GM19455 (cell line): ENCODE results near the gene TBC1D9.

Experiments used
- ATAC-seq: cut with Tn5 transposase; IDR thresholded peaks from one replicate; pipeline ENCODE4 v1.9.1; 2021; ENCODE audit not compliant: unreplicated experiment

TBC1D9 gene

DNA sequence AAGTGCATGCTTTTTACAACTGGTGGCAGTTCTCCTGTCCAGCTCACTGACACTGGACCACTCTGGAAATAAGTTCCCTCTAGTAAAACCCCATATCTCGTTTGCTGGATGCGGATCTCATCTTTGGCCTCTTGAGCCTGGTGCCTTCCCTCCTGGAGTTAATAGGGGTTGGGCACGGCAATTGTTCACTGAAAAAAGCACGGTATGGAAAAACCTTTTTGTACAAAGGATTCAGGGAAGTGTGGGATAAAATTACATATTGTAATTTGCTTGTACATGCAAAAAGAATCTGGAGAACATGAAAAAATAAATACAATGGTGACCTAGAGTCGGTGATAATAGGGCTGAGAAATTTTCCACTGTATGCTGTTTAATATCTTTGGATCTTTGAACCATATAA is 30.6 kb downstream of the TBC1D9 start:
- no peak for ATAC-seq

DNA sequence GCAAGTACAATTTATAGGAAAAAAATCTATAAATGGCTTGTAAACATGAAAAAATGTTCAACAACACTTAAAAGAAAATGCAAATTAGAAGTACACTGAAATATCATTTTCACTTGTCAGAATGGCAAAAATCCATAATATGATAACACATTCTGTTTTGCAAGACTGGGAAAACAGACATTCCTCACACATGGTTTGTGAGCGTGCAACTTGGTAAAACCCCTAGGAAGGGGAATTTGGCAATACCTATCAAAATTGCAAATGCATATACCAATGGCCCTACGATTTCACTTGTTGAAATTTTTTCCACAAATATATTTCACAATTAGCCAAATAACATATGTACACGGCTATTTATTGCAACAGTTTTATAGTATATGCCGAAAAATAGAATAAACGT is 31.4 kb downstream of the TBC1D9 start:
- no peak for ATAC-seq

DNA sequence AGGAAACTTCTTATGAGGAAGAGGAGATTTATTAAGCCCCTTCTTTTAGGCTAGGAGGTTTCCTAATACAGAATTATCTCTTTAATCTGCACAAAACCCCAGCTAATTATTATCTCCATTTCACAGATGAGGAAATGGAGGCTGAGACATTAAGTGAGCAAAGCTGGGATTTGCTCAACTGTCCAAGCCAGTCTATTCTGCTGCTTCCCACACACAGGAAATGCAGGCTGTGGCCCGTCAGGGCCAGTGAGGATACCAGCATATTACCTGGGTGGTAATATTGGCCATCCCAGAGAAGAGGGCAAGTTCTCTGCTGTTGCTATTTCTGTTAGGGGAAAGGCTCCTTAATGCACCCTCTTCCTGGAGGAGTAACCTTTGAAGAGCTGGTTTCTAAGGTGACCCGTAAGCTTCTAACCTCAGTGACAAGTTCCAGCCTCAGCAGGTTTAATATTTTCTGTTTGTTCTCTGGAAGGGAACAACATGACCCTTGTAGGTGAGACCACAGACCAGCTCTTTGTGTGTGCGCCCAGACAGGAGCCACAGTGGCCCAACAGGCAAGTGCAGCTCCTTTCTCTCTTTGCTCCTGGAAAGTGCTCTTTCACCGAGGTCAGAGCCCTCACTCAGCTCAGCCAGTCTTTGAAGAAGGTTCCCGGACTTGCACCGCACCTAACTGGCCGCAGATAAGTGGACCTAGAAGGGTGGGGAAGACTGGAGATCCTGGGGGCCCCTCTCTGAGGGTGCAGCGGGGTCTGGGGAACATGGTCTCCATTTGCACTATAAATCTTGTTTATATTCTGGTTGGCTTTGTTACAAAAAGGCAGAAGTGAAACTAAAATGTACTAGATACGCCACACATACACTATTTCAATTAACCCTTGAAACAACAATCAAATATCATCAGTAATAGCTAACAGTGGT is 35.5 kb downstream of the TBC1D9 start:
- peak; percentile 60 for ATAC-seq

DNA sequence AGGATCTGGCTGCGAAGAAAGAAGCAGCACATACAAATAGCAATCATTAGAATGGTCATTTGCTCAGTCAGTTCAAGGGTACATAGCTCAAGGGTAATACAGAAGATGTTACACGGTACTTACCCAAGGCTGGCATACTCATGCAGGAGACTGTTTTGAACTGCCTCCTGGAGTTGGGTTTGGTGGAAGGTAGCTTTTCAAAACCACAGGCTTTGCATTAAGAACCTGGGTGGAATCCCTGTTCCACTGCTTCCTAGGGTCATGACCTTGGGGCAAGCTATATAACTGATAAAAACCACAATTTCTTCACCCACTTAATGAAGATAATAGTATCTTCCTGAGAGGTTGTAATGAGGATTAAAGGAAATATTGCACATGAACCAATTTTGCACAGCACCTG is 36.5 kb downstream of the TBC1D9 start:
- no peak for ATAC-seq

DNA sequence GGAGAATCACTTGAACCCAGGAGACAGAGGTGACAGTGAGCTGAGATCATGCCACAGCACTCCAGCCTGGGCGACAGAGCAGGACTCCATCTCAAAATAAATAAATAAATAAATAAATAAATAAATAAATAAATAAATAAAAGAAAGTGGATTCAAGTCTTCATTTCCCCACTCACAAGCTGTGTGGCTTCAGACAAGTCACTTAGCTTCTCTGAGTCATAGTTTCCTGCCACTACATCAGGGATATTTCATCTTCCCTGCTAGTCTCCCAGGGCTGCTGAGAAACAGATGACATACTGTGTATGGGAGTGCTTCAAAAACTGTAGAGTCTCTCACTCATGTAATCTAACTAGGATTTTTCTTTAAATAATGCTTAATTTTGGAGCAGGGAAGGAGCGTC is 37.2 kb downstream of the TBC1D9 start:
- no peak for ATAC-seq

DNA sequence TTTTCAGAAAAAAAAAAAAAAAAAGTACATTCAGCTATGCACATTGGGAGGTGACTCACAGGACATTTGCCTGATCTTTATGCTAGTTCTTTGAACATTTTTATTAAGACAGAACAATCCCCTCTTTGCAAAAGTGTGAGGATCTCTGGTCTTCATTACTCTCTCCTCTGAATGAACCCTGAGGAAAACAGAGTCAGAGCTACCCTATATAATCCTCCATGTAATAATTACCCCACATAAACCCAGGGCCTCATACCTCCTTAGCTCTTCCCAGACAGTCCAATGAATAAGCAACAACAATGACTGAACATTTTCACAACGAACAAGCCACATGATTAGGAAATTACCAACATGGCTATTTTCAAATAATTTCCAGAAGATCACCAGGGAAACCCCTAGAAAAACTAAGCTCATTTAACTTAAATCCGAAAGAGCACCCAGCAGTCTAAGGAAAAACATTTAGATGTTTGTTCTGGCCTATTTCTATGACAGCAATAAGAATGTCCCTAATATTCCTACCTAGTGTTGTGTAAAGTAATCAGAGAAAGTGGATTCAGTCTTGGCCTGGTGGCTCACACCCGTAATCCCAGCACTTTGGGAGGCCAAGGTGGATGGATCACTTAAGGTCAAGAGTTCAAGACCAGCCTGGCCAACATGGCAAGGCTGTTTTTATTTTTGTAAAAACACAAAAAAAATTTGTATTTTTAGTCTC is 37.8 kb downstream of the TBC1D9 start:
- ATAC-seq, result no peak

DNA sequence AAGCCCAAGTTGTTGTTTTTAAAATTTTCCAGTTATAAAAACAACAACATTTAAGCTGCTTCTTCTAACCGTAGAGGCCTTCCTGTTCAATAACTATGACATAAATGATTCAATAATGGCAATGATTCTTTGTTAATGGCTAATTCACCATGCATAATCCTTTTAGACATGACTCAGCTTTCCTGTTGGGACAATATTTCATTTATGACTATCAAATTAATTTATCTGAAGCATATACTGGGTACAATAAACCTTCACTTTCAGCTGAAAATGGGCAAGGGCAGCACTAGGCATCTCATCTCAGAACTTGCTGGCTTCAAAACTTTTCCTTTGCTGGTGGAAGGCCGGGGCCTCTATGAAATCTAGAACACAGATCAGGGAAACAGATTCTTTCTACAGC is 38.9 kb downstream of the TBC1D9 start:
- no peak for ATAC-seq

DNA sequence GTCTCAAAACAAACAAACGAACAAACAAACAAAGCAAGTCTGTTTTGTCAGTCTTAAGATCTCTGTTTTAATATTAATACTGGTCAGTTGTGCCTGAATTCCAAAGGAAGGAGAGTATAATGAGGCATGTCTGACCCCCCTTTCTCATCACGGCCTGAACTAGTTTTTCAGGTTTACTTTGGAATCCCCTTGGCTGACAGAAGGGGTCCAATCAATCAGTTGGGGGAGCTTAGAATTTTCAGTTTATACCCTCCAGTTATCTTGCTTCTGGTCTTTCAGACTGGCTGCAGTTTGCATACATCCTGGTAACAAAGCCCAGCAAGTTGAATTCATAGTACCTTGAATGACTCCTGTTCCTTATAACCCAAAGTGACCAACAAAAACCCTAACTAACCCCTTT is 41.1 kb downstream of the TBC1D9 start:
- ATAC-seq, result no peak

DNA sequence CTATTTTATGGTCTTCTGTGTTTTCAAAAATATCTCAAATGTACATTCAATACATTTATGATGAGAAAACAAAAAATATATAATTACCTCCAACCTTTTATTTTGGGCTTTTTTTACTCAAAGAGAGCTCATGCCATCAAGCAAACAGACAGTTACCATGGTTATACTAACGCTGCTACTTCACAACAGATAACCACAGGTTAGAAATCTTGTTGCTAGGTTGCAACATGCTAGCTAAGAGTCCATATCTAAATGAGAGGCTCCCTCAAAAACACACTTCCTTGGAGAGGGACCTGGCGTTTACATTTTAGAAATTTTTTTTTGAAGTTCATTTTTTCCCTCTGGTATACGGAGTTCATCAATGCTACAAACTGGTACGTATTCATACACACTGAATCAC is 44.3 kb downstream of the TBC1D9 start:
- ATAC-seq, result no peak

DNA sequence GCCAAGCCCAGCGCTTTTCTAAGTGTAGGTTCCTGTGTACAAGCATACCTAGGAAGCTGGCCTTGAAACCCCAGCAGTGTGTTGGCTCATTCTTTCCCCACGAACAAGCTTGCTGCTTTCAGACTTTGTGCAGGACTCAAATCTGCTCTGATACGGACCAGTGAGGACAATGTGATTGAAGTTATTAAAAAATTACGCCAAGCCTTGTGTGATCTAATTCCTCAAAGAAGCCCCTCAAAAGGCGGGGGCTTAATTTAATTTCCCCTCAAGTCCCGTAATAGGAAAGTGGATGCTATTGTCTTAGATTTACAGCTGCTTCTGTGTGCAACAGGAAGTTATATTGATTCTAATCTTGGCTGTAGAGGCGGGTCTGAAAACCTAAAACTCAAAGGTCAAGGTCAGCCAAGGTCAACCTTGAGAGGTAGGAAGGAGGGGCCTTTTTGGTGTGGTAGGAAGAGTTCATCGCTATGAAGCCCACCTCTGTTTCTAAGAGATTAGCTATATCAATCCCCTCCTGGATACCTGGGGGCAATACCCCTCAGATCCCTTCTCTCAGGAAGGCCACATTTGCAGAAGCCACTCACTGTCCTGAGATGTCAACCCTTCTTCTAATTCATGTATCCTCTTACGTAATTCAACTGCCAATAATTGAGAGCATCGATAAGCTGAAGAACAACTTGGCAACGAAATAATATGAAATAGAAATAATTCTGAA is 45.1 kb downstream of the TBC1D9 start:
- no peak for ATAC-seq

DNA sequence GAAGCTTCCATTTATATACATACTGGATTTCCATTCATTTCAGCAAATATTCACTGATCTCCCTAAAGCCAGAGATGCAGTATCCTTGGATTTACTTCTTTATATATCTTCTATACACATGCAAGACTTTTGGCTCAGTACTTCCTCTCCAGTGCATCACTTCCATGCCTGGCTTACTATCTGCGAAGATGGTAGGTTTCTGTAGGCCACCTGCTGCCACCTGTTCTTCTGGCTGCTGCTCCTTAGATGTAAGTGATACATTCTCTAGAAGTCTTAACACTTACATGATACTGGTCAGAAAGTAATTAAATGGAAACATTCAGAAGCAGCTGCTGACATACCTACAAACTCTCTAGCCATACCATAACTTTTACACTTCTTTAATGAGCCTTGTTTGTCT is 48.9 kb downstream of the TBC1D9 start:
- ATAC-seq, result no peak

DNA sequence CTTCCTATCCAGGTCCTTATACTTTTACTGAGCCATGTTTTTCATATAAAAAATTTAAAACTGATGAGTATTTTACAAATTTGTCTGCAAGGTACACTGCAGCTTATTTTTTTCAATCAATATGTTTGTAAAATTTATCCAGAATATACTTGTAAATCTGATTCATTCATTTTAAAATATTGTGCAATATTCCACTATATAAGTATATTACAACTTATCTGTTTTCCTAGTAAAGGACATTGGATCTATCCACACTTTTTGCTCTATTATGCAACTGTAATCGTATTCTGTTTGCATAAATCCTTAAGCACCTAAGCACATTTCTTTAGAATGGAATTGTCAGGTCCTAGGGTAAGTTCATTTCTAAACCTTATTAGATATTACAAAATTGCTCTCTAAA is 49.5 kb downstream of the TBC1D9 start:
- no peak for ATAC-seq

DNA sequence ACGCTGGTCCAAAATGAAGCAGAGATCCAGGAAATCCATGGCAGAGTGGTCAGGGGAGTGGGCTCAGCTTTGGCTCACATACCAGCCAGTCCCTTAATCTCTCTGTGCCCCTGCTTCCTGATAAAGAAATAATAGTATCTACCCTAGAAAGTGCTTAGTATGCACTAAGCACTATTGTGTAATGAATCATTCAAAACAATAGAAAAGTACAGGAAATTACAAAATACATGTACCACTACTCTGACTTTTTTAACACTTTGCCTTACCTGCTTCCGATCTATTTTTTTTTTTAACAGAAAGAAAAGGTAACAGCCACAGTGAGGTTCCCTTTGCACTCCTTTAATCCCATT is 49.9 kb downstream of the TBC1D9 start:
- ATAC-seq, result no peak

DNA sequence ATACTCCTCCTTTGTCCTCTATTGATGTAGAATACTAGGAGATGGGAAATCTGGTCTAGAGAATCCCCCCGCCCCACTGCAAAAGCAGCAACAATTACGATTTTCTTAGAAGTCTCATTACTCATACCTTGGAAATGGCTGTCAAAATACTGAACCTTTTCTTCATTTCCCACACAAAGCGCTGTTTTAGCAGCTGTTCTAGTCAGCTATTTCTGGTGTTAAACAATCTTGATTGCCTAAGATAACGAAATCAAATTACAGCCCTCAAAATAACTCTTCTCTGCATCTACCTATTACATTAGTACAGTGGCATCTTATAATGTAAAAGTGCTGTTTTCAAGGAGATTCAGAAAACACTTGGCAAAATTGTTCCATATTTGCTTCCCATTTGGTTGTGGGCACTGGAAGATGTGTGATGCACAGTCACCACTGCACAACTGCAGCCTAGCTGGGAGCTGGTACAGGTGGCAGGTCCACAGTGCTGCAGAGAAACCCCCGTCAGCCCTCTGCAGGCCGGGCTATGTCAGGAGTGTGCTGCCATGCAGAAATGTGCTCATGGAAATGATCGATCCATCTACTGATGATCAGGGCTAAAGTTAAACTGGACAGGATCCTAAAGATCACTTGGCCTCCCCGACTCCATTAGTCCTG is 50.4 kb downstream of the TBC1D9 start:
- no peak for ATAC-seq

DNA sequence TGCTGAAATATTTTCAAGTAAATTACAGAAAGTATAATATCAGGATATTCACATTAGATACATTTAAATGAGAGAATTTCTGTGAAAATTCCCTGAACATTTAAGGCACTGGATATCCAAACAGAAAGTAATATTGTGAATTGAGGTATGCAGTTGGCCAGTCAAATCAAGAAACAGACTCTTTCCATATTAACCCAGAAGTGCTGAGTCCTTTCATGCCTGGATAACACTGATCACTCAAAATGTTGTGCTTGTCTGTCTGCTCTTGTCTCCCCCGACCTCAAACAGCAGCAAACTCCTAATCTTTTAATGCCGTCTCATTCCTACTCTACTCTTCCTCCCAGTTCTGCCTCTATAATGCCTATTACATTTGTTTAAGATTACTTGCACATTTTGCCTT is 51.2 kb downstream of the TBC1D9 start:
- peak; percentile 67 for ATAC-seq

DNA sequence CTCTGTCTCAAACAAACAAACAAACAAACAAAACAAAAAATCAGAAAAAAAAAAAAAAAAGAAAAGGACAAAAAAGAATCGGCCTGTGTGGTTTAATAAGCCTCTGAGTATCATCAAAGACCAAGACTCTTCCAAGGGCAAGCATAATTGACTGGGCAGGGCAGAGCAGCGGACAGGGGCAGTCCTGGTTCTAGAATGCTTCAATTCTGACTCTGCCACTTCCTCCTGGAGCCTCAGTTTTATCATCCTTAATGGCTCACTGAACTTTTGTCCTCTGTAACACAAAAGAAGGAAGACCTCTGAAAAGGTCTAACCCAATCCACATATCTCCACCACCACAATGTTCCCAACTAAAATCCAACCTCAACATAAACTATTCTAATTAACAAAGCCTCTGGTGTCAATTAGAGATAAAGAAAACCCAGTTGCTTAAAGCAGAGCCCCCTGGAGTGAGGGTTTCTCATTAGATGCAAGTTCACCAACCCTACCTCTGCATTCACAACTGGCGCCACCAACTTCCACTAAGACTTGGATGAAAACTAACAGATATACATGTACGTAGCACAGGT is 51.7 kb downstream of the TBC1D9 start:
- ATAC-seq, result peak; percentile 29

DNA sequence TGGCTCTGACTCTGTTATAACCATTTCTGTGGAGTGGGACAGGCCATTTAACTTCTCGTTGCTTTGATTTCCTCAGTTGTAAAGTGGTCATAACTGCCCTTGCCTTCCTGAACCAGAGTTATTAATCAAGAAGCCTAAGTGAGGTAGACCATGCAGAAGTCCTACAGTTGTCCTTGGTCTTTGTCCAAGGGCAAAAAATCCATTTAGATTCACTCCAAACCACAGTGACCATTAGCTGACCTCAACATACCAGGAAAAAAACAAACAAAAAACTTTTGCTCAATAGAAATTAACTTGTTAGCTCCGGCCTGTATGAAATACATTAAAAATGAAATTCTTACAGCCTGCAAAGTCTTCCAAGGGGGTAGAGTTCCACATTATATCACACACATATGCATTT is 52.7 kb downstream of the TBC1D9 start:
- ATAC-seq, result no peak

DNA sequence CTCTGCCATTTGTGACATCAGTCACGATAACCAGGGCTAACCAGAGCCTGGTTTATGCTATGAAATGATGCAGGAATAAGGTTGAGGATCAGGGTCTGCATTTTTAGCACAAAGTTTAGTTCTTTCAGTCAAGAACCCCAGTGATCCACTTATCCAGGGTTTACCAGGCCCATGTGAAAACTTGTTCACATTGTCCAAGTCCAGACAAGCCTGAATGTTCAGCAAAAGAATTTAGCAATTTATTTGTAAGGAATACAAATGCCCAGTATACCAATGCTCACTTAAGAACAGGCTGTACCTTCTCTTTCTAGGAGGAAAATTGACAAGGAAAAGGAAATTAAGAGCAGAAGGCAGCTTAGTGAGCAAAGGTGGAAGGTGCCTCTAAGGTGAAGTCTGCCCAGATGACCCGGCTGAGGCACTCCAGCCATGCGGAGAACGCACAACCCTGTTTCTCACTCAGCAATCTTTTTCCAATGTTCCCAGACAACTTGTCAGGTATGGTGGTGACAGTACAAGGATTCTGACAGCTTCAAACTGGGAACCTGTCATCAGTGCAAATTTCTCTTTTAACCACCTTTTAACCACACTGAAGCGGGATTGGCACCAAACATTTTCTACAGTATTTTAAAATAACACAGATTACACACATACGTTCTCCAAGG is 54.0 kb downstream of the TBC1D9 start:
- no peak for ATAC-seq

DNA sequence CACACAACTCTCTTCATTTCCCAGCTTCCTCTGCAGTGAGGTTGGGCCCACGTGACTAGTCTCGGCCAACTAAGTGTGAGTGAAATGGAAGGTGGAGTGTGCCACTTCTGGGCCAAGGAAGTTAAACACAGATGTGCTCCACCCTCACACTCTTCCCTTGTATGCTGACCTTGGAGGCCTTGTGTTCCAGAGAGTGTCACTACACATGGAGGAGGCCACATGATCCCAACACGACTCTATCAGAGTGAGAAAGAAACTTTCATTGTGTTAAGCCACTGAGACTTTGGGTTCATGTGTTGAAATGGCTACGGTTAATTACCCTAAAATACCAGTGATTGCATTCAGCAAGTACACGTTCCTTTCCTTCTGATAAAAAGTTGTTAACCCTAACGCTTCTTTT is 55.1 kb downstream of the TBC1D9 start:
- no peak for ATAC-seq

DNA sequence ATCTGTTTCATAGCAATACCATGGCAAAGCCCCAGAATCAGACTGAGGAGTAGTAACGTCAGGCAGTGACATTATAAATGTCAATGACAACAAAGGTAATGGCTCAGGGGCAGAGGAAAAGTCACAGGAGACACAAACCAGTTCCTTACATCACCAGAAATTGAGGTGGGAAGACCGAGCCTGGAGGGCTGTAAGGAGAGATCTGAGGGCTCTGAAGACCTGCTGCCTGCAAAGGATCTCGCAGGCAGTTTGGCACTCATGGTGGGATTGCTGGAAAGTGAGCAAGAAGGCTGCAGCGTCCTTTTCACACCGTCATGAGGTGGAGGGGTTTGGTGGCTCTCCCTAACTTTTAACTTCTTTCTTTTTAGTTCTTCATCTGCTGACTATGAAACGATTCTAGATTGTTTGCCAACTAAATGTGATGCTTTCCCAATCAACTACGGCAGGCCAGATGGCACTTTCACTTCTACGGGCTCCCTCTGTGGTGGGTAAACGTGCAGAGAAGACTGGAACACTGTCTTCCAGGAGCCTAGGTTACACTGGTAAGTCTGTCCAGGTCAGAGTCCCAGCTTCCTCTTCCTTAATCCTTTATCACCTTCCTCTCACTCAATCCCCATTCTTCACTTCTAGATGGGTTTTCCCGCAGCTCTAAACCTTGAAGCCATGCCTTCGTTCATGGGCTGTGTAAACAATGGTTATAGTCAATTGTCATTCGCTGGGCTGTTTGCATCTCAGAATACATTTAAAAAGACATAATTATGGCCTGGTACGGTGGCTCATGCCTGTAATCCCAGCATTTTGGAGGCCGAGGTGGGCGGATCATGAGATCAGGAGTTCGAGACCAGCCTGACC is 58.2 kb downstream of the TBC1D9 start:
- no peak for ATAC-seq
